SK-N-MC (cell line): Measurements from ENCODE around the gene GPER1.
A peak's percentile ranks its signal among the peaks of the same experiment; 100 is the strongest.

Experiments used
- DNase-seq: peaks from one replicate; pipeline ENCODE4 v3.0.0-alpha.2; 2011; ENCODE audit warnings: low read depth, low spot score
- H3K27ac ChIP-seq: fragments of 200-600 bp; sonication (generic); 2 replicates; pipeline ENCODE4 v1.5.1; 2016; ENCODE audit warnings: mixed run types
- H3K36me3 ChIP-seq: fragments of 200-600 bp; sonication (generic); 2 replicates; pipeline ENCODE4 v1.6.1; 2017; ENCODE audit warnings: antibody characterized with exemption, low read length, mixed read lengths; ENCODE audit not compliant: insufficient read depth
- H3K4me3 ChIP-seq: fragments of 200-600 bp; sonication (generic); 2 replicates; pipeline ENCODE4 v1.5.1; 2016
- H3K9ac ChIP-seq: fragments of 200-600 bp; sonication (generic); 2 replicates; pipeline ENCODE4 v1.8.0; 2017; ENCODE audit warnings: mixed run types, mixed read lengths; ENCODE audit not compliant: insufficient read length
- H3K9me3 ChIP-seq: fragments of 200-600 bp; sonication (generic); 2 replicates; pipeline ENCODE4 v1.6.1; 2017; ENCODE audit warnings: low read depth, mild to moderate bottlenecking, antibody characterized with exemption, low read length, moderate library complexity, mixed read lengths
- EZH2 ChIP-seq: fragments of 200-600 bp; sonication (generic); IDR thresholded peaks from one replicate; pipeline ENCODE4 v1.6.1; 2017; ENCODE audit warnings: antibody characterized with exemption
- FOXP2 ChIP-seq: optimal IDR thresholded peaks from 2 replicates; pipeline ENCODE3; 2011; ENCODE audit warnings: mild to moderate bottlenecking, moderate library complexity; ENCODE audit not compliant: insufficient read depth; ENCODE audit errors: extremely low read length, control extremely low read depth
- POLR2AphosphoS5 ChIP-seq: IDR thresholded peaks from 2 replicates; pipeline ENCODE4 v1.6.1; 2012; ENCODE audit warnings: mild to moderate bottlenecking, low read depth, low read length, borderline replicate concordance

Gene GPER1

DNA sequence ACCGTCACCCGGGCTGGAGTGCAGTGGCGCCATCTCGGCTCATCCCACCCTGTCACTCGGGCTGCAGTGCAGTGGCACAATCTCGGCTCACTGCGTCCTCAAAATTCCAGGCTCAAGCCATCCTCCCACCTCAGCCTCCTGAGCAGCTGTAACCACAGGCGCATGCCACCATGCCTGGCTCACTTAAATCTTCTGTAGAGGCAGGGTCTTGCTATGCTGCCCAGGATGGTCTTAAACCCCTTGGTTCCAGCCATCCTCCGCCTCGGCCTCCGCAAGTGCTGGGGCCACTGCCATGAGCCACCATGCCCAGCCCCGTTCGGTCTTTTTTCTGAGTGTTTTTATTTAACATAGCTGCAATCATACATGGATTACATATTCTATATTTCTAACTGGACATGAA, 41.5 kb downstream of the GPER1 start:
- no peaks in the 10 kb centered on the region for H3K9me3 ChIP-seq
- H3K36me3 ChIP-seq: peaks cover 19% of the 10 kb centered on the region
- DNase-seq: no peak
- H3K4me3 ChIP-seq: no peak overlapping the region
- H3K27ac ChIP-seq: no peak overlapping the region
- no peak overlapping the region for H3K9ac ChIP-seq
- no peak for TF ChIP-seq EZH2
- no peak for TF ChIP-seq POLR2AphosphoS5
- TF ChIP-seq FOXP2: no peak

- Histone ChIP-seq H3K9me3 (no peaks in the 10 kb centered on the region), H3K4me3 (no peak overlapping the region), H3K36me3 (peaks cover 22% of the 10 kb centered on the region), H3K27ac (no peak overlapping the region), H3K9ac (no peak overlapping the region)
- TF ChIP-seq FOXP2 (no peak), EZH2 (no peak), POLR2AphosphoS5 (no peak)
- DNase-seq: no peak
Measured at GRCh38 chr7:1130021-1130990, 42.4 kb downstream of the GPER1 start.

GRCh38 chr7:1131471-1132265, 43.8 kb downstream of the GPER1 start:
- Histone ChIP-seq H3K4me3 (no peak overlapping the region), H3K27ac (no peak overlapping the region), H3K9me3 (no peaks in the 10 kb centered on the region), H3K36me3 (peaks cover 16% of the 10 kb centered on the region), H3K9ac (no peak overlapping the region)
- no peak for DNase-seq
- no peak for TF ChIP-seq EZH2
- TF ChIP-seq POLR2AphosphoS5: no peak
- TF ChIP-seq FOXP2: no peak

DNA sequence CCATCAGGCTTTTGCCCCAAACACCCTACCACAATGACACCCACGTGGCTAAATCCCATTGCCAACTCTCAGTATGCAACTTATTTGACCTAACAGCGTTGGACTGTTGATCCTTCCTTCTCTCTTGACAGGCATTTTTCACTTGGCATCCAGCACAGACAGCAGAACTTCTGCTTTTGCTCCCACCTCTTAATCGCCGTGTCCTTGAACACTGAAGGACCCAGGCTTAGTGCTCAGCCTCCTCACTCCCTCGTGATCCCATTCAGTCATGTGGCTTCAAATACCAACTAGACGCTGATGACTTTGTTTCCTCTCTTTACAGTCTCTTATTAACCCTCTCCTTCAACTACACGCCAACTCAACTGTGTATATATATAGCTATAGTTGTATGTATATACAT, 47.0 kb downstream of the GPER1 start:
- Histone ChIP-seq H3K9me3 (no peaks in the 10 kb centered on the region), H3K4me3 (no peak overlapping the region), H3K36me3 (peaks cover 13% of the 10 kb centered on the region), H3K27ac (no peak overlapping the region), H3K9ac (no peak overlapping the region)
- no peak for TF ChIP-seq FOXP2
- no peak for TF ChIP-seq POLR2AphosphoS5
- TF ChIP-seq EZH2: no peak
- no peak for DNase-seq

GRCh38 chr7:1136841-1137516, 49.1 kb downstream of the GPER1 start:
- DNase-seq: no peak
- H3K27ac ChIP-seq: no peak overlapping the region
- TF ChIP-seq EZH2: no peak
- TF ChIP-seq FOXP2: no peak
- no peak for TF ChIP-seq POLR2AphosphoS5
- H3K9me3 ChIP-seq: no peaks in the 10 kb centered on the region
- H3K9ac ChIP-seq: peak overlapping the region; percentile 73
- H3K36me3 ChIP-seq: peaks cover 10% of the 10 kb centered on the region
- H3K4me3 ChIP-seq: peak overlapping the region; percentile 99

DNA sequence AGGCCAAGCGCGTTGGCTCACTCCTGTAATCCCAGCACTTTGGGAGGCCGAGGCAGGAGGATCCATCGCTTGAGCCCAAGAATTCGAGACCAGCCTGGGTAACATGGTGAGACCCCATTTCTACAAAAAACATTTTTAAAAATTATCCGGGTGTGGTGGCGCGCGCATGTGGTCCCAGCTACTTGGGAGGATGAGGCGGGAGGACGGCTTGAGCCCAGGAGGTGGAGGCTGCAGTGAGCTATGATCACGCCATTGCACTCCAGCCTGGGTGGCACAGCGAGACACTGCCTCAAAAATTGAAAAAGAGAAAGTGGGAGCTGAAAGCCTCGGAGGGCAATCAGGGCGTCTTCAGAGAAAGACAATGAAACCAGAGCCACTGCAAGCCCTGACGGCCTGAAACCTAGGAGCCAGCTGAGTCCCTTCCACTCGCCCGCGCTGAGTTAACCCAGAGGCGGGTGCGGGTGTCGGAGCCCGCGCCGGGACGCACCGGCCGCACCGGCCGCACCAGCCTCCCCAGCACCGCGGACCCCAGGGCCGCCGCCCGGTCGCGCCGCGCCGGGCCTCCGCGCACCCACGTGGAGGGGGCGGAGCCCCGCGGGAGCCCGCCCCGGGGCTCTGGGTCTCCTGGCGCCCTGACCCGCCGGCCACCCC, 49.7 kb downstream of the GPER1 start:
- TF ChIP-seq POLR2AphosphoS5 (no peak; the same call in 1 of the 2 replicates), FOXP2 (no peak), EZH2 (no peak)
- Histone ChIP-seq H3K27ac (no peak overlapping the region), H3K36me3 (peaks cover 7% of the 10 kb centered on the region), H3K4me3 (peak overlapping the region; percentile 99), H3K9me3 (no peaks in the 10 kb centered on the region), H3K9ac (peak overlapping the region; percentile 73)
- DNase-seq: no peak

GRCh38 chr7:1140476-1141104, 52.7 kb downstream of the GPER1 start:
- no peak overlapping the region for H3K27ac ChIP-seq
- H3K9ac ChIP-seq: no peak overlapping the region
- no peak for DNase-seq
- H3K36me3 ChIP-seq: no peaks in the 10 kb centered on the region
- no peak overlapping the region for H3K4me3 ChIP-seq
- no peaks in the 10 kb centered on the region for H3K9me3 ChIP-seq
- TF ChIP-seq EZH2: no peak
- no peak for TF ChIP-seq FOXP2
- TF ChIP-seq POLR2AphosphoS5: no peak

DNA sequence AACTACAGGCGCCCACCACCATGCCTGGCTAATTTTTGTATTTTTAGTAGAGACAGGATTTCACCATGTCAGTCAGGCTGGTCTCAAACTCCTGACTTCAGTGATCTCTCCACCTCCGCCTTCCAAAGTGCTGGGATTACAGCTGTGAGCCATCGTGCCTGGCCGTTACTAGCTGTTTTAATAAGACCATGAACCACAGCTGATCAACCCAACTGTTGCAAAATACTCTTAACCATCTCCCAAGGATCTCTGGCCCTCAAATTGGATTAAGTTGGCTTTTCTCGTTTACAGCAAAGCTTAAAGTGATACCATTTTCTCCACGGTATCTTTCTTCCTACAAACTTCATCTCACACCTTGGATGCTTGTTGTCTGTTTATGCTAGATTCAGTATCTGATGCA, 53.7 kb downstream of the GPER1 start:
- no peak overlapping the region for H3K4me3 ChIP-seq
- no peak overlapping the region for H3K27ac ChIP-seq
- H3K9me3 ChIP-seq: no peaks in the 10 kb centered on the region
- TF ChIP-seq EZH2: no peak
- no peak for TF ChIP-seq POLR2AphosphoS5
- no peak for TF ChIP-seq FOXP2
- H3K36me3 ChIP-seq: no peaks in the 10 kb centered on the region
- H3K9ac ChIP-seq: no peak overlapping the region
- no peak for DNase-seq
